ENCODE data around the gene ZC3H12C.

ZC3H12C gene

GRCh38 chr11:110196241-110196754, 103.1 kb downstream of the ZC3H12C start:
- CTCF ChIA-PET = interaction anchor here (1.3 to 7.9 kb wide), 2 partner anchors 11 to 234 kb away, joined by 3 to 115 read pairs; partner anchors contain the start of gene FDX1
- POLR2A ChIA-PET = no interaction called here
- no peak for TF ChIP-seq CTCF (IDR thresholded peaks at IDR 0.05; ENCODE audit: control extremely low read depth, extremely low read depth, low read depth, missing control alignments)
- DNase-seq (ENCODE audit: extremely low spot score) = no peak

GRCh38 chr11:110196884-110197420, 103.8 kb downstream of the ZC3H12C start:
- ChIA-PET POLR2A (no interaction called here), CTCF (interaction anchor here (1.2 to 7.9 kb wide), 4 partner anchors 8 to 234 kb away, joined by 4 to 115 read pairs (median 4); partner anchors contain the start of gene FDX1)
- DNase-seq (ENCODE audit: extremely low spot score) = no peak
- no peak for TF ChIP-seq CTCF (IDR thresholded peaks at IDR 0.05; ENCODE audit: control extremely low read depth, extremely low read depth, low read depth, missing control alignments)

GRCh38 chr11:110198031-110198729, 105.0 kb downstream of the ZC3H12C start:
- POLR2A ChIA-PET = no interaction called here

DNA sequence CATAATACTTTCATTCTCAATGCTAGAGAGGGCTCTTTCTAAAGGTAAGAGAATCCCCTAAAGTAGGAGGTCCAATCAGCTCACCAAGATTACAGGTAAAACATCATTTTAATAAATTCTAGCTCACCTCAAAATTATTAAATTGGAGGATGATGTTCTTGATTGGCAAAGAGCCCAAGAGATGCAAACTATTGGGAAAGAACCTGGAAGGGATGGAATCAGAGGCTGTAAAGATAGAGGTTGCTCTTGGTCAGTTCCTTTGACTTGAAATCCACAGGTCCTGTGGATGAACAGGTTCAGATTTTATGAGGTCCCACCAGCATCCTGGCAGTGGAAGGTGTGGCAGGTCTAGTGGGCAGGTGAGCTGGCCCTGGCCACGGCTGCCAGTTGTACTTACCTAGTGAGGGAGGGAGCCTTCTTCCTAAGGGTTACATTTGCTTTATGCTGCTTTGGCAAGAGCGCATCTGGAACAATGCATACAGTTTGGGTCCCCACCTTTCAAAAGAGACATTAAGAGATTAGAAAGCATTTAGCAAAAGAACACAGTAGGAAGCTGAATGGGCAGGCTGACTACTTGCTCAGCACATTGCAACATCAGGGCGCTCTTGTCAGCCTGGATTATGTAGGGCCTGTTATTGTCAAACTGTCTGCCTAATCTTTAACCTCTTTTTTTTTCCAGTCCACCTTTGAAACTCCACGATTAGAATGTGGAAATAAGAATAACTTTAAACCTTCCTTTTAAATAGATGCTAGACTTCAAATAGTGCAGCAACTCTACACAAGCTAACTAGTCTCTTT, 106.2 kb downstream of the ZC3H12C start:
- POLR2A ChIA-PET = no interaction called here
- no peak for DNase-seq (ENCODE audit: extremely low spot score)
- CTCF ChIA-PET = interaction anchor here (0.8 to 7.9 kb wide), 9 partner anchors 9 to 231 kb away, joined by 3 to 115 read pairs (median 5); partner anchors contain the start of gene FDX1
- no peak for TF ChIP-seq CTCF (IDR thresholded peaks at IDR 0.05; ENCODE audit: control extremely low read depth, extremely low read depth, low read depth, missing control alignments)

More at GRCh38 chr11:110198031-110198729, 105.0 kb downstream of the ZC3H12C start:
- no peak for TF ChIP-seq CTCF (IDR thresholded peaks at IDR 0.05; ENCODE audit: control extremely low read depth, extremely low read depth, low read depth, missing control alignments)
- DNase-seq (ENCODE audit: extremely low spot score) = no peak
- CTCF ChIA-PET = interaction anchor here (1.2 to 7.9 kb wide), 7 partner anchors 9 to 232 kb away, joined by 3 to 115 read pairs (median 4); partner anchors contain the start of gene FDX1

GRCh38 chr11:110200241-110200640, 107.0 kb downstream of the ZC3H12C start:
- ChIA-PET CTCF (interaction anchor here (0.8 to 7.9 kb wide), 21 partner anchors 10 to 1246 kb away, joined by 3 to 115 read pairs (median 5); partner anchors contain the start of gene FDX1), POLR2A (no interaction called here)
- TF ChIP-seq CTCF (IDR thresholded peaks at IDR 0.05; ENCODE audit: control extremely low read depth, extremely low read depth, low read depth, missing control alignments) = no peak
- no peak for DNase-seq (ENCODE audit: extremely low spot score)

DNA sequence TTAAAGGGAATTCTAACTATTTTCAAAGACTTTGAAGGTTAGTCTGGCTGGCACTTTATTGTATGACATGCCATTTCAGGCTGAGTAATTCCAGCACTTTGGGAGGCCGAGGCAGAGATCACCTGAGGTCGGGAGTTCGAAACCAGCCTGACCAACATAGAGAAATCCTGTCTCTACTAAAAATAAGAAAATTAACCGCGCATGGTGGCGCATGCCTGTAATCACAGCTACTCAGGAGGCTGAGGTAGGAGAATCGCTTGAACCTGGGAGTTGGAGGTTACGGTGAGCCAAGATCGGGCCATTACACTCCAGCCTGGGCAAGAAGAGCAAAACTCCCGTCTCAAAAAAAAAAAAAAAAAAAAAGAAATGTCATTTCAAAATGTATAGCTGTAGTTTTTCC, 107.6 kb downstream of the ZC3H12C start:
- no peak for TF ChIP-seq CTCF (IDR thresholded peaks at IDR 0.05; ENCODE audit: control extremely low read depth, extremely low read depth, low read depth, missing control alignments)
- DNase-seq (ENCODE audit: extremely low spot score) = no peak
- ChIA-PET CTCF (interaction anchor here (0.7 to 7.9 kb wide), 41 partner anchors 10 to 1245 kb away, joined by 3 to 115 read pairs (median 4); partner anchors contain the start of gene FDX1), POLR2A (no interaction called here)
